ENCODE measurements around the gene ME3.

DNA sequence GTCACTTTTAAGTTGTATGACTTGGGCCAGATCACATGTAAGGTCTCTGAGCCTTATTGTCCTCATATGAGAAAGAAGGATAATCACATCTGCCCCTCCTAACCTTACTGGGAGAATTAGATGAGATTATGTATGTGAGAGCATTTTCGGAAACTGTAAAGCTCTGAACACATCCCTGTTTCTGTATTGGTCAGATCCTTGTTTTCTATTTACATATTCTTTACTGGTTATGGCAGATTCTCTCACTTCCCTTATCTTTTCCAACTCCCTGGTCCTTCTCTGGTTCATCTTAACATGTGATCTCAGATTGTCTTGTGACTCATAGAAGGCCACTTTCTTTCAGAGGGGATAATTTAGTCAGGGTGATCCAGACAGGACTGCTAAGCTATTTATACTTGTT lies 255.9 kb downstream of the ME3 start:
- no peak for TF ChIP-seq ZNF274 (IDR thresholded peaks at IDR 0.05; ENCODE audit: low read depth, low read length)
- TF ChIP-seq YY1 (IDR thresholded peaks at IDR 0.05; ENCODE audit: extremely low read depth, insufficient replicate concordance, low read depth, low read length) = no peak

Measured in HCT116 (cell line).